ENCODE results near the gene TLN1.

TLN1 gene

DNA sequence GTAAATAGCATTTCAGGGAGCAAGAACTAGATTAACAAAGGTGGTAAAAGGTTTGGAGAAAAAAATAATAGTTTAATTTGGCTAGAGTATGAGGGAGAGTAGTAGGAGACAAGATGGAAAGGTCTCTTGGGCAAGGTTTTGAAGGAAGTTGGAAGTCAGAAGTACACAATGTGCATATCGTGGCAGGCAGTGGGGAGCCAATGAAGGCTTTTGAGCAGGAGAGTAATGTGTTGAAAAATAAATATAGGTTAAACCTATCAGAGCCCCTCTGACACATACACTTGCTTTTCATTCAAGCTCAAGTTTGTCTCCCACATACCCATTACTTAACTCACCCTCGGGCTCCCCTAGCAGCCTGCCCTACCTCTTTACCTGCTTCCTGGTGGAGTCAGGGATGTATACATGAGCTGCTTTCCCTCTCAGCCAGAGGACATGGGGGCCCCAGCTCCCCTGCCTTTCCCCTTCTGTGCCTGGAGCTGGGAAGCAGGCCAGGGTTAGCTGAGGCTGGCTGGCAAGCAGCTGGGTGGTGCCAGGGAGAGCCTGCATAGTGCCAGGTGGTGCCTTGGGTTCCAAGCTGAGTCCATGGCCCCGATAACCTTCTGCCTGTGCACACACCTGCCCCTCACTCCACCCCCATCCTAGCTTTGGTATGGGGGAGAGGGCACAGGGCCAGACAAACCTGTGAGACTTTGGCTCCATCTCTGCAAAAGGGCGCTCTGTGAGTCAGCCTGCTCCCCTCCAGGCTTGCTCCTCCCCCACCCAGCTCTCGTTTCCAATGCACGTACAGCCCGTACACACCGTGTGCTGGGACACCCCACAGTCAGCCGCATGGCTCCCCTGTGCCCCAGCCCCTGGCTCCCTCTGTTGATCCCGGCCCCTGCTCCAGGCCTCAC is 58.6 kb downstream of the TLN1 start, which contains the start of gene CA9:
CA9 (plus strand) TSS at position 797 of the 893 bp plus-strand sequence; CDS start at position 829, 32 bp downstream.
- ChIA-PET POLR2A (interaction anchor here (0.6 to 1.4 kb wide), 4 partner anchors 10 to 21 kb away, joined by 3 to 4 read pairs (median 4); no protein-coding TSS in a partner anchor), CTCF (interaction anchor here (0.6 to 1.1 kb wide), 4 partner anchors 12 to 556 kb away, joined by 3 to 5 read pairs (median 4); no protein-coding TSS in a partner anchor)
- Histone ChIP-seq H3K4me1 (ENCODE audit: control insufficient read depth, insufficient read depth, low read length) (no peaks in the 10 kb centered on the region), H3K27ac (ENCODE audit: extremely low read depth, low read depth, low read length) (no peak within 1 kb of the TSS), H3K4me3 (ENCODE audit: low read depth, low read length) (no peak within 1 kb of the TSS), H3K9me3 (ENCODE audit: control insufficient read depth, insufficient read depth, low read depth, low read length) (no peaks in the 10 kb centered on the region), H3K36me3 (ENCODE audit: control insufficient read depth in 2 of 2, insufficient read depth in 1 of 2, low read length in 2 of 2) (no peaks in the 10 kb centered on the region)
- 0 out of 2 replicates have a peak, but pooled peaks have one; percentile 52 for TF ChIP-seq ZNF16 (tag by site-specific recombination; IDR thresholded peaks at IDR 0.05; ENCODE audit: low read depth)
- no peak for TF ChIP-seq ZNF558 (tag by site-specific recombination; IDR thresholded peaks at IDR 0.05)
- TF ChIP-seq, protein P1, sequence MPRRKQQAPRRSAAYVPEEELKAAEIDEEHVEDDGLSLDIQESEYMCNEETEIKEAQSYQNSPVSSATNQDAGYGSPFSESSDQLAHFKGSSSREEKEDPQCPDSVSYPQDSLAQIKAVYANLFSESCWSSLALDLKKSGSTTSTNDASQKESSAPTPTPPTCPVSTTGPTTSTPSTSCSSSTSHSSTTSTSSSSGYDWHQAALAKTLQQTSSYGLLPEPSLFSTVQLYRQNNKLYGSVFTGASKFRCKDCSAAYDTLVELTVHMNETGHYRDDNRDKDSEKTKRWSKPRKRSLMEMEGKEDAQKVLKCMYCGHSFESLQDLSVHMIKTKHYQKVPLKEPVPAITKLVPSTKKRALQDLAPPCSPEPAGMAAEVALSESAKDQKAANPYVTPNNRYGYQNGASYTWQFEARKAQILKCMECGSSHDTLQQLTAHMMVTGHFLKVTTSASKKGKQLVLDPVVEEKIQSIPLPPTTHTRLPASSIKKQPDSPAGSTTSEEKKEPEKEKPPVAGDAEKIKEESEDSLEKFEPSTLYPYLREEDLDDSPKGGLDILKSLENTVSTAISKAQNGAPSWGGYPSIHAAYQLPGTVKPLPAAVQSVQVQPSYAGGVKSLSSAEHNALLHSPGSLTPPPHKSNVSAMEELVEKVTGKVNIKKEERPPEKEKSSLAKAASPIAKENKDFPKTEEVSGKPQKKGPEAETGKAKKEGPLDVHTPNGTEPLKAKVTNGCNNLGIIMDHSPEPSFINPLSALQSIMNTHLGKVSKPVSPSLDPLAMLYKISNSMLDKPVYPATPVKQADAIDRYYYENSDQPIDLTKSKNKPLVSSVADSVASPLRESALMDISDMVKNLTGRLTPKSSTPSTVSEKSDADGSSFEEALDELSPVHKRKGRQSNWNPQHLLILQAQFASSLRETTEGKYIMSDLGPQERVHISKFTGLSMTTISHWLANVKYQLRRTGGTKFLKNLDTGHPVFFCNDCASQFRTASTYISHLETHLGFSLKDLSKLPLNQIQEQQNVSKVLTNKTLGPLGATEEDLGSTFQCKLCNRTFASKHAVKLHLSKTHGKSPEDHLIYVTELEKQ (tag by site-specific recombination; IDR thresholded peaks at IDR 0.05; ENCODE audit: borderline replicate concordance) = no peak

DNA sequence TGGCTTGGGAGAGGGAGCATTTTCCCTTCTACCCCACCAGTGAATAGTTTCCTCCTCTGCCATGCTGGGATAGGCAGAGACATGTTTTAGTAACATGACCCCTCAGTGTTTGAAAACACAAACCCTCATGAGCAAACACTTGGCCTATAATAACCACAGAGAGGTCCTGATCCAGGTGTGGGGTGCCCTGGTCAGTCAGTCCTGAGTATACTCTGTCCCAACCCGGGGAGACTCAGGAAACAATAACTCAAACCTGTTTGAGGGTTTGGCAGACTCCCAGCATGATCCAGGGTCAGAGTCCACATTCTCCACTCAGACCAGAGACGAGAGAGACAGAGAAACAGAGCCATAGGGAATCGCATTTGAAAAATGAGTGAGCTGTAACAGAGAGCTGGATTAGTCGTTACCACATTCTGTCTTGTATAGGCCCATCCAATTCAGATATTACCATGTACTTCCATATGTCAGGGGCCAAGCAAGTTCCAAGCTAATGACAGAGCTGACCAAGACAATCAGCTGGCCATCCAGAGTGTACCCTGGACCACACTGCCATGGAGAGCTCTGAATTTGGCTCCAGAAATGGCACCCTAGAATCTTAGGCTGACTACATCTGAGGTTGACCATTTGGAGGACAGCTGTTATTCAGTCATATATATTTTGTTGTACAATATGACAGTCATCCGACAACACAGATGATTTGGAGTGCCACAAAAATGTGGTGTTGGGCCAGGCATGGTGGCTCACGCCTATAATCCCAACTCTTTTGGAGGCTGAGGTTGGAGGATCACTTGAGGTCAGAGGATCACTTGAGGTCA is 62.5 kb downstream of the TLN1 start:
- Histone ChIP-seq H3K4me1 (ENCODE audit: control insufficient read depth, insufficient read depth, low read length) (no peaks in the 10 kb centered on the region), H3K4me3 (ENCODE audit: low read depth, low read length) (no peak overlapping the region), H3K27ac (ENCODE audit: extremely low read depth, low read depth, low read length) (no peak overlapping the region), H3K36me3 (ENCODE audit: control insufficient read depth in 2 of 2, insufficient read depth in 1 of 2, low read length in 2 of 2) (no peaks in the 10 kb centered on the region), H3K9me3 (ENCODE audit: control insufficient read depth, insufficient read depth, low read depth, low read length) (no peaks in the 10 kb centered on the region)
- CTCF ChIA-PET = interaction anchor here (1.0 to 2.3 kb wide), 2 partner anchors 12 to 63 kb away, joined by 3 to 9 read pairs; partner anchors contain the start of genes CCDC107, CREB3, RMRP and TLN1
- TF ChIP-seq YY1 (tag by site-specific recombination; IDR thresholded peaks at IDR 0.05) = no peak
- no peak for TF ChIP-seq ZNF341 (tag by site-specific recombination; IDR thresholded peaks at IDR 0.05; ENCODE audit: low read depth)
- no peak for TF ChIP-seq ZNF623 (tag by site-specific recombination; IDR thresholded peaks at IDR 0.05)
- no peak for TF ChIP-seq ZNF174 (tag by site-specific recombination; IDR thresholded peaks at IDR 0.05)
- TF ChIP-seq ZNF146 (tag by site-specific recombination; IDR thresholded peaks at IDR 0.05) = no peak
- no peak for TF ChIP-seq TRIM28 (IDR thresholded peaks at IDR 0.05; ENCODE audit: borderline replicate concordance, low read length)
- no peak for TF ChIP-seq ZBTB48 (tag by site-specific recombination; IDR thresholded peaks at IDR 0.05)
- no peak for TF ChIP-seq ZNF473 (tag by site-specific recombination; IDR thresholded peaks at IDR 0.05)
- no peak for TF ChIP-seq FEZF1 (tag by site-specific recombination; IDR thresholded peaks at IDR 0.05)
- TF ChIP-seq KLF10 (tag by site-specific recombination; IDR thresholded peaks at IDR 0.05) = no peak
- TF ChIP-seq WT1 (tag by site-specific recombination; IDR thresholded peaks at IDR 0.05) = no peak
- TF ChIP-seq PBX3 (CRISPR knock-in tag; IDR thresholded peaks at IDR 0.05) = no peak
- no peak for TF ChIP-seq ZNF560 (tag by site-specific recombination; IDR thresholded peaks at IDR 0.05; ENCODE audit: borderline replicate concordance)
- TF ChIP-seq ZNF76 (tag by site-specific recombination; IDR thresholded peaks at IDR 0.05; ENCODE audit: borderline replicate concordance, low read depth) = no peak
- POLR2A ChIA-PET = interaction anchor here (0.6 kb wide), 1 partner anchor 859 kb away, joined by 7 read pairs; no protein-coding TSS in a partner anchor
